Measurements from ENCODE around the gene STRN3. TPM values are rescaled to one million over a fixed set of nuclear protein-coding genes. Genes with fewer than 3 reads are reported as not detected.

STRN3 gene
- total and polyA plus RNA-seq, 10 donors: 7.6 to 50.1 (median 34.3) TPM

- intact Hi-C loops (cut with DNase I; ENCODE audit: low total_unique reads): no loop called here
- no peak overlapping the region for H3K4me3 ChIP-seq
Measured at GRCh38 chr14:30996892-30997659, 29.1 kb downstream of the STRN3 start.

GRCh38 chr14:30995689-30996088 lies 30.5 kb downstream of the STRN3 start:
- no peak for DNase-seq

More at GRCh38 chr14:30996892-30997659, 29.1 kb downstream of the STRN3 start:
- TF ChIP-seq POLR2AphosphoS5 (IDR thresholded peaks at IDR 0.05) (no peak), POLR2A (IDR thresholded peaks at IDR 0.05) (no peak), CTCF (IDR thresholded peaks at IDR 0.05 in 8 of 11, conservative IDR thresholded peaks at IDR 0.05 in 3 of 11) (no peak)
- H3K27me3 ChIP-seq (replicated peaks in 1 of 7): no peaks in the 10 kb centered on the region
- H3K9me3 ChIP-seq: peaks cover 0 to 26% (median 23%) of the 10 kb centered on the region in 8 donors
- 89 to 100% (median 96%) methylated on average over 4 of the region's 4 CpGs for WGBS, 5 donors
- peaks cover 0 to 31% (median 7%) of the 10 kb centered on the region in 6 donors for H3K36me3 ChIP-seq
- DNase-seq: no peak
- H3K4me1 ChIP-seq: peaks cover 0 to 54% (median 21%) of the 10 kb centered on the region in 6 donors
- H3K27ac ChIP-seq: no peak overlapping the region

GRCh38 chr14:30994681-30995620 lies 31.2 kb downstream of the STRN3 start:
- Histone ChIP-seq H3K36me3 (peaks cover 0 to 25% (median 7%) of the 10 kb centered on the region in 6 donors), H3K4me1 (peaks cover 15 to 63% (median 40%) of the 10 kb centered on the region in 6 donors), H3K9me3 (peaks cover 0 to 25% (median 22%) of the 10 kb centered on the region in 8 donors), H3K27me3 (replicated peaks in 1 of 7) (no peaks in the 10 kb centered on the region), H3K4me3 (no peak overlapping the region), H3K27ac (no peak overlapping the region)
- intact Hi-C loops (cut with DNase I; ENCODE audit: low total_unique reads): no loop called here
- TF ChIP-seq CTCF (IDR thresholded peaks at IDR 0.05 in 8 of 11, conservative IDR thresholded peaks at IDR 0.05 in 3 of 11) (no peak), POLR2AphosphoS5 (IDR thresholded peaks at IDR 0.05) (no peak), POLR2A (IDR thresholded peaks at IDR 0.05) (no peak)
- no peak for DNase-seq
- 16 to 28% (median 16%) methylated on average over 4 of the region's 4 CpGs for WGBS, 5 donors

More at GRCh38 chr14:30995689-30996088, 30.5 kb downstream of the STRN3 start:
- TF ChIP-seq POLR2A (IDR thresholded peaks at IDR 0.05): no peak
- no peak for TF ChIP-seq POLR2AphosphoS5 (IDR thresholded peaks at IDR 0.05)
- no peak for TF ChIP-seq CTCF (IDR thresholded peaks at IDR 0.05 in 8 of 11, conservative IDR thresholded peaks at IDR 0.05 in 3 of 11)
- Histone ChIP-seq H3K27me3 (replicated peaks in 1 of 7) (no peaks in the 10 kb centered on the region), H3K9me3 (peaks cover 0 to 26% (median 23%) of the 10 kb centered on the region in 8 donors), H3K4me3 (no peak overlapping the region), H3K27ac (no peak overlapping the region), H3K4me1 (peaks cover 13 to 56% (median 35%) of the 10 kb centered on the region in 6 donors), H3K36me3 (peaks cover 0 to 26% (median 7%) of the 10 kb centered on the region in 6 donors)
- 81 to 88% (median 82%) methylated on average over 3 of the region's 3 CpGs for WGBS, 5 donors
- intact Hi-C loops (cut with DNase I; ENCODE audit: low total_unique reads): no loop called here

Measured in spleen (tissue), 11 donors.